K562 (cell line): ENCODE results near the gene SNX17. TPM values are rescaled to one million over a fixed set of nuclear protein-coding genes. Genes with fewer than 3 reads are reported as not detected.

Experiments used
- ARNT ChIP-seq, 2 experiments: fragments of 450-650 bp; IDR thresholded peaks; 2 replicates each; pipeline ENCODE4 v1.6.1; 2016; ENCODE audit warnings: mild to moderate bottlenecking in 1 of 2
- HDGF ChIP-seq: fragments of 450-650 bp; IDR thresholded peaks from 2 replicates; pipeline ENCODE4 v1.6.1; 2016
- LEF1 ChIP-seq: fragments of 450-650 bp; IDR thresholded peaks from 2 replicates; pipeline ENCODE4 v1.6.1; 2016; ENCODE audit warnings: mild to moderate bottlenecking
- MAFK ChIP-seq: IDR thresholded peaks from 2 replicates; pipeline ENCODE4 v1.6.1; 2011; ENCODE audit warnings: low read length, improper control_type of control experiment
- MEIS2 ChIP-seq: fragments of 450-650 bp; IDR thresholded peaks from 2 replicates; pipeline ENCODE4 v1.6.1; 2014; ENCODE audit warnings: mild to moderate bottlenecking; ENCODE audit not compliant: partially characterized antibody
- ZNF140 ChIP-seq: fragments of 250-450 bp; sonication (Bioruptor Pico); IDR thresholded peaks from 2 replicates; pipeline ENCODE4 v1.8.0; 2021; ENCODE audit warnings: moderate library complexity, mild to moderate bottlenecking, inconsistent platforms
- polyA plus RNA-seq, 8 experiments: library from polyadenylated mRNA; depleted of rRNA in 4 of 8; stranded (reverse) in 5 of 8; unstranded in 3 of 8; fragments of >200 nt; fragmentation: Nextera tagmentation in 2 of 8; fragmentation: Illumina TruSeq in 1 of 8; extraction: Ambion mirVana in 2 of 8; extraction: Trizol in 1 of 8; gene quantifications; 2 replicates each; pipeline versions ENCODE4 v1.2.1 to v1.2.3, GENCODE V29; 2011 to 2014; ENCODE audit warnings: inconsistent platforms in 1 of 8, missing spikeins in 1 of 8
- total RNA-seq, 7 experiments: library from RNA; depleted of rRNA in 6 of 7; stranded (reverse); fragments of >200 nt in 6 of 7; fragmentation: Illumina TruSeq in 2 of 7; extraction: Trizol in 2 of 7; gene quantifications; 2 replicates each; pipeline versions ENCODE4 v1.2.1 to v1.2.3, GENCODE V29; 2011 to 2021; ENCODE audit warnings: low replicate concordance in 1 of 7
- TF ChIP-seq, protein P1 (sequence below): fragments of 450-650 bp; IDR thresholded peaks from 2 replicates; pipeline ENCODE4 v1.6.1; 2016; ENCODE audit warnings: borderline replicate concordance
- TF ChIP-seq, protein P2 (sequence below): fragments of 450-650 bp; IDR thresholded peaks from 2 replicates; pipeline ENCODE4 v1.6.1; 2018; ENCODE audit not compliant: partially characterized antibody
- TF ChIP-seq, protein P3 (sequence below): fragments of 450-650 bp; IDR thresholded peaks from 2 replicates; pipeline ENCODE4 v1.6.1; 2016
- TF ChIP-seq, protein P4 (sequence below), 2 experiments: IDR thresholded peaks in 1 of 2; conservative IDR thresholded peaks in 1 of 2; 2 replicates each; pipeline ENCODE4 v1.6.1; 2016; ENCODE audit warnings: low read depth in 2 of 2, mild to moderate bottlenecking in 1 of 2, missing compliant biosample characterization in 1 of 2, missing genetic modification characterization in 1 of 2, moderate library complexity in 1 of 2
- TF ChIP-seq, protein P5 (sequence below): fragments of 450-650 bp; formaldehyde crosslinking; IDR thresholded peaks from 2 replicates; pipeline ENCODE4 v1.4.0; 2020; ENCODE audit warnings: mild to moderate bottlenecking
- TF ChIP-seq, protein P6 (sequence below), 3 experiments: IDR thresholded peaks in 2 of 3; conservative IDR thresholded peaks in 1 of 3; 2 replicates each; pipeline ENCODE4 v1.5.1; 2011 to 2012; ENCODE audit warnings: low read length in 3 of 3, mild to moderate bottlenecking in 3 of 3, control low read depth in 2 of 3, improper control_type of control experiment in 1 of 3, inconsistent platforms in 1 of 3, low read depth in 1 of 3, mixed read lengths in 1 of 3, moderate library complexity in 1 of 3; ENCODE audit not compliant: insufficient read depth in 2 of 3

Gene SNX17
- total and polyA plus RNA-seq, 9 of the 15 experiments (the other 6 are each of a cell fraction or from before 2014, with no cell fraction given), result 3.0 to 75.7 (median 54.6) TPM

DNA sequence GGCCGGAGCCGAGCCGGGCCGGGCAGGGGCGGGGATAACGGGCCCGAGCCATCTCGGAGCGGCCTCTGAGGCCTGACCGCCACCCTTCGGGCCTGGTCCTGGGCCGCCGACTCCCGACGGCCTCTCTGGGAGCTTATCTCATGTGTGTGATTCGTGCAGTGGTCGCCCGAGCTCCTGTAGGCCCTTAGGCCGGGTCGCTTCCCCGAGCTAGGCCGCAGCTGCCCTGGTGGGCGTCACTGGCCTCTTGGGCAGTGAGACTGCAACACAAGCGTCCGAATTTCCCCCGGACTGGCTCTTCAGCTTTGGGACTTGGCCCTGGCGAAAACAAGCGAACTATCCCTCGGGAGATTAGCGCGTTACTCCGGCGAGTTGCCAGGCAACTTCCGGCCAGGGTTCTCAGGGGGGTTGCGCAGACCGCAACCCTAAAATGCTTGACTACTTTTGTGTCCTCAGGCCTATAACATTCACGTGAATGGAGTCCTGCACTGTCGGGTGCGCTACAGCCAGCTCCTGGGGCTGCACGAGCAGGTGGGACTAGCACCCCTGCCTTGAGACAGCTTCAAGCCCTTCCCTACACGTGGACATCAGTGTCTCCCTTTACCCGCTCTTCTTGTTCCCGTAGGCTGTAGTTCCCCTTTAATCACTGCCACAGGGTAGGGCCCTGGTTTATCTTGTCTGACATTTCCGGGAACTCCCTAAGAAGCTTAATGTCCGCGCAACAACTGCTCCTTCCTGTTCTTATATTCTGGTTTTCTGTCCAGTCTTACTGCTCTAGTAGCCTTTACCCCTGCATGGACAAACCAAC is 602 bp downstream of the SNX17 start (continued):
- TF ChIP-seq, protein P1, sequence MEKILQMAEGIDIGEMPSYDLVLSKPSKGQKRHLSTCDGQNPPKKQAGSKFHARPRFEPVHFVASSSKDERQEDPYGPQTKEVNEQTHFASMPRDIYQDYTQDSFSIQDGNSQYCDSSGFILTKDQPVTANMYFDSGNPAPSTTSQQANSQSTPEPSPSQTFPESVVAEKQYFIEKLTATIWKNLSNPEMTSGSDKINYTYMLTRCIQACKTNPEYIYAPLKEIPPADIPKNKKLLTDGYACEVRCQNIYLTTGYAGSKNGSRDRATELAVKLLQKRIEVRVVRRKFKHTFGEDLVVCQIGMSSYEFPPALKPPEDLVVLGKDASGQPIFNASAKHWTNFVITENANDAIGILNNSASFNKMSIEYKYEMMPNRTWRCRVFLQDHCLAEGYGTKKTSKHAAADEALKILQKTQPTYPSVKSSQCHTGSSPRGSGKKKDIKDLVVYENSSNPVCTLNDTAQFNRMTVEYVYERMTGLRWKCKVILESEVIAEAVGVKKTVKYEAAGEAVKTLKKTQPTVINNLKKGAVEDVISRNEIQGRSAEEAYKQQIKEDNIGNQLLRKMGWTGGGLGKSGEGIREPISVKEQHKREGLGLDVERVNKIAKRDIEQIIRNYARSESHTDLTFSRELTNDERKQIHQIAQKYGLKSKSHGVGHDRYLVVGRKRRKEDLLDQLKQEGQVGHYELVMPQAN, result peak; percentile 89
- TF ChIP-seq MAFK (no peak), MEIS2 (peak; percentile 69), LEF1 (peak; percentile 46; the same call in 1 of the 2 replicates), ARNT (IDR thresholded peaks at IDR 0.05) (no peak), ZNF140 (CRISPR knock-in tag) (no peak), HDGF (no peak)
- TF ChIP-seq, protein P2, sequence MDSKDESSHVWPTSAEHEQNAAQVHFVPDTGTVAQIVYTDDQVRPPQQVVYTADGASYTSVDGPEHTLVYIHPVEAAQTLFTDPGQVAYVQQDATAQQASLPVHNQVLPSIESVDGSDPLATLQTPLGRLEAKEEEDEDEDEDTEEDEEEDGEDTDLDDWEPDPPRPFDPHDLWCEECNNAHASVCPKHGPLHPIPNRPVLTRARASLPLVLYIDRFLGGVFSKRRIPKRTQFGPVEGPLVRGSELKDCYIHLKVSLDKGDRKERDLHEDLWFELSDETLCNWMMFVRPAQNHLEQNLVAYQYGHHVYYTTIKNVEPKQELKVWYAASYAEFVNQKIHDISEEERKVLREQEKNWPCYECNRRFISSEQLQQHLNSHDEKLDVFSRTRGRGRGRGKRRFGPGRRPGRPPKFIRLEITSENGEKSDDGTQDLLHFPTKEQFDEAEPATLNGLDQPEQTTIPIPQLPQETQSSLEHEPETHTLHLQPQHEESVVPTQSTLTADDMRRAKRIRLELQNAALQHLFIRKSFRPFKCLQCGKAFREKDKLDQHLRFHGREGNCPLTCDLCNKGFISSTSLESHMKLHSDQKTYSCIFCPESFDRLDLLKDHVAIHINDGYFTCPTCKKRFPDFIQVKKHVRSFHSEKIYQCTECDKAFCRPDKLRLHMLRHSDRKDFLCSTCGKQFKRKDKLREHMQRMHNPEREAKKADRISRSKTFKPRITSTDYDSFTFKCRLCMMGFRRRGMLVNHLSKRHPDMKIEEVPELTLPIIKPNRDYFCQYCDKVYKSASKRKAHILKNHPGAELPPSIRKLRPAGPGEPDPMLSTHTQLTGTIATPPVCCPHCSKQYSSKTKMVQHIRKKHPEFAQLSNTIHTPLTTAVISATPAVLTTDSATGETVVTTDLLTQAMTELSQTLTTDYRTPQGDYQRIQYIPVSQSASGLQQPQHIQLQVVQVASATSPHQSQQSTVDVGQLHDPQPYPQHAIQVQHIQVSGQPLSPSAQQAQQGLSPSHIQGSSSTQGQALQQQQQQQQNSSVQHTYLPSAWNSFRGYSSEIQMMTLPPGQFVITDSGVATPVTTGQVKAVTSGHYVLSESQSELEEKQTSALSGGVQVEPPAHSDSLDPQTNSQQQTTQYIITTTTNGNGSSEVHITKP, result peak; percentile 16
- TF ChIP-seq, protein P3, sequence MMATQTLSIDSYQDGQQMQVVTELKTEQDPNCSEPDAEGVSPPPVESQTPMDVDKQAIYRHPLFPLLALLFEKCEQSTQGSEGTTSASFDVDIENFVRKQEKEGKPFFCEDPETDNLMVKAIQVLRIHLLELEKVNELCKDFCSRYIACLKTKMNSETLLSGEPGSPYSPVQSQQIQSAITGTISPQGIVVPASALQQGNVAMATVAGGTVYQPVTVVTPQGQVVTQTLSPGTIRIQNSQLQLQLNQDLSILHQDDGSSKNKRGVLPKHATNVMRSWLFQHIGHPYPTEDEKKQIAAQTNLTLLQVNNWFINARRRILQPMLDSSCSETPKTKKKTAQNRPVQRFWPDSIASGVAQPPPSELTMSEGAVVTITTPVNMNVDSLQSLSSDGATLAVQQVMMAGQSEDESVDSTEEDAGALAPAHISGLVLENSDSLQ, result peak; percentile 89
- TF ChIP-seq, protein P4, sequence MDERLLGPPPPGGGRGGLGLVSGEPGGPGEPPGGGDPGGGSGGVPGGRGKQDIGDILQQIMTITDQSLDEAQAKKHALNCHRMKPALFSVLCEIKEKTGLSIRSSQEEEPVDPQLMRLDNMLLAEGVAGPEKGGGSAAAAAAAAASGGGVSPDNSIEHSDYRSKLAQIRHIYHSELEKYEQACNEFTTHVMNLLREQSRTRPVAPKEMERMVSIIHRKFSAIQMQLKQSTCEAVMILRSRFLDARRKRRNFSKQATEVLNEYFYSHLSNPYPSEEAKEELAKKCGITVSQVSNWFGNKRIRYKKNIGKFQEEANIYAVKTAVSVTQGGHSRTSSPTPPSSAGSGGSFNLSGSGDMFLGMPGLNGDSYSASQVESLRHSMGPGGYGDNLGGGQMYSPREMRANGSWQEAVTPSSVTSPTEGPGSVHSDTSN (CRISPR knock-in tag; IDR thresholded peaks at IDR 0.05; ENCODE audit: low read depth), result no peak
- TF ChIP-seq, protein P4 (tag; conservative IDR thresholded peaks at IDR 0.05; ENCODE audit: low read depth), result peak; percentile 76
- TF ChIP-seq, protein P5, sequence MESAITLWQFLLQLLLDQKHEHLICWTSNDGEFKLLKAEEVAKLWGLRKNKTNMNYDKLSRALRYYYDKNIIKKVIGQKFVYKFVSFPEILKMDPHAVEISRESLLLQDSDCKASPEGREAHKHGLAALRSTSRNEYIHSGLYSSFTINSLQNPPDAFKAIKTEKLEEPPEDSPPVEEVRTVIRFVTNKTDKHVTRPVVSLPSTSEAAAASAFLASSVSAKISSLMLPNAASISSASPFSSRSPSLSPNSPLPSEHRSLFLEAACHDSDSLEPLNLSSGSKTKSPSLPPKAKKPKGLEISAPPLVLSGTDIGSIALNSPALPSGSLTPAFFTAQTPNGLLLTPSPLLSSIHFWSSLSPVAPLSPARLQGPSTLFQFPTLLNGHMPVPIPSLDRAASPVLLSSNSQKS (CRISPR knock-in tag), result no peak
- TF ChIP-seq, protein P6, sequence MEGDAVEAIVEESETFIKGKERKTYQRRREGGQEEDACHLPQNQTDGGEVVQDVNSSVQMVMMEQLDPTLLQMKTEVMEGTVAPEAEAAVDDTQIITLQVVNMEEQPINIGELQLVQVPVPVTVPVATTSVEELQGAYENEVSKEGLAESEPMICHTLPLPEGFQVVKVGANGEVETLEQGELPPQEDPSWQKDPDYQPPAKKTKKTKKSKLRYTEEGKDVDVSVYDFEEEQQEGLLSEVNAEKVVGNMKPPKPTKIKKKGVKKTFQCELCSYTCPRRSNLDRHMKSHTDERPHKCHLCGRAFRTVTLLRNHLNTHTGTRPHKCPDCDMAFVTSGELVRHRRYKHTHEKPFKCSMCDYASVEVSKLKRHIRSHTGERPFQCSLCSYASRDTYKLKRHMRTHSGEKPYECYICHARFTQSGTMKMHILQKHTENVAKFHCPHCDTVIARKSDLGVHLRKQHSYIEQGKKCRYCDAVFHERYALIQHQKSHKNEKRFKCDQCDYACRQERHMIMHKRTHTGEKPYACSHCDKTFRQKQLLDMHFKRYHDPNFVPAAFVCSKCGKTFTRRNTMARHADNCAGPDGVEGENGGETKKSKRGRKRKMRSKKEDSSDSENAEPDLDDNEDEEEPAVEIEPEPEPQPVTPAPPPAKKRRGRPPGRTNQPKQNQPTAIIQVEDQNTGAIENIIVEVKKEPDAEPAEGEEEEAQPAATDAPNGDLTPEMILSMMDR (IDR thresholded peaks at IDR 0.05 in 2 of 3, conservative IDR thresholded peaks at IDR 0.05 in 1 of 3; ENCODE audit: insufficient read depth in 2 of 3, low read depth in 1 of 3, low read length in 3 of 3), result no peak
